Ascending aorta (tissue), 2 donors: ENCODE results near the gene SMTNL2. TPM values are rescaled to one million over a fixed set of nuclear protein-coding genes. Genes with fewer than 3 reads are reported as not detected.

Source experiments
- DNase-seq, 2 donors: peaks; one replicate each; pipeline ENCODE4 v3.0.0-alpha.2; 2019; ENCODE audit warnings: low spot score in 2 of 2
- H3K27ac ChIP-seq, 2 donors: fragments of 200-600 bp; sonication (generic); one replicate each; pipeline ENCODE4 v1.5.1; 2016 to 2017; ENCODE audit warnings: mild to moderate bottlenecking in 1 of 2
- H3K27me3 ChIP-seq: fragments of 200-600 bp; sonication (generic); one replicate; pipeline ENCODE4 v1.5.1; 2017
- H3K36me3 ChIP-seq, 2 donors: fragments of 200-600 bp; sonication (generic); one replicate each; pipeline ENCODE4 v1.5.1; 2016
- H3K4me1 ChIP-seq, 2 donors: fragments of 200-600 bp; sonication (generic); one replicate each; pipeline ENCODE4 v1.5.1; 2016 to 2017; ENCODE audit warnings: mild to moderate bottlenecking in 1 of 2
- H3K4me3 ChIP-seq, 2 donors: fragments of 200-600 bp; sonication (generic); one replicate each; pipeline ENCODE4 v1.5.1; 2016 to 2017; ENCODE audit warnings: mild to moderate bottlenecking in 1 of 2
- H3K9me3 ChIP-seq, 2 donors: fragments of 200-600 bp; sonication (generic); one replicate each; pipeline ENCODE4 v1.5.1; 2016
- CTCF ChIP-seq, 3 experiments: fragments of 200-600 bp in 2 of 3; fragments of 450-650 bp in 1 of 3; sonication (generic) in 2 of 3; IDR thresholded peaks; one replicate each; pipeline ENCODE4 v1.5.1; 2016 to 2019; ENCODE audit warnings: antibody characterized with exemption in 3 of 3, mild to moderate bottlenecking in 1 of 3, moderate library complexity in 1 of 3
- intact Hi-C: fragments of 100-400 bp; cut with DNase I; formaldehyde crosslinking; loops from one replicate; pipeline ENCODE4 v1.15.1; 2023
- total RNA-seq: library from RNA; depleted of rRNA; stranded (reverse); fragments of >200 nt; gene quantifications from one replicate; pipeline ENCODE4 v1.1.0, GENCODE V29; 2016

The SMTNL2 gene
- total RNA-seq, 1 donor from 2014 or later, result 15.6 TPM

GRCh38 chr17:4553669-4554068, 30.7 kb upstream of the SMTNL2 start:
- Histone ChIP-seq H3K27ac (no peak overlapping the region), H3K4me1 (peaks cover 8 to 12% of the 10 kb centered on the region in 2 donors), H3K9me3 (no peaks in the 10 kb centered on the region), H3K36me3 (peaks cover 38 to 52% of the 10 kb centered on the region in 2 donors), H3K4me3 (peak overlapping the region in 1 of 2 donors; percentile 86), H3K27me3 (no peaks in the 10 kb centered on the region)
- DNase-seq, result no peak
- TF ChIP-seq CTCF (IDR thresholded peaks at IDR 0.05), result no peak
- intact Hi-C loops, result loop anchor here (2.0 to 10.0 kb wide), 3 partner anchors 43 to 829 kb away; partner anchors contain the start of gene HASPIN

- intact Hi-C loops, result loop anchor here (2.0 to 10.0 kb wide), 3 partner anchors 44 to 830 kb away; partner anchors contain the start of gene HASPIN
- no peak for TF ChIP-seq CTCF (IDR thresholded peaks at IDR 0.05)
- no peaks in the 10 kb centered on the region for H3K27me3 ChIP-seq
- peak overlapping the region; percentile 71 to 86 for H3K4me3 ChIP-seq
- peaks cover 8 to 12% of the 10 kb centered on the region in 2 donors for H3K4me1 ChIP-seq
- H3K9me3 ChIP-seq, result no peaks in the 10 kb centered on the region
- DNase-seq, result no peak
- H3K36me3 ChIP-seq, result peaks cover 29 to 43% of the 10 kb centered on the region in 2 donors
- H3K27ac ChIP-seq, result peak overlapping the region; percentile 76 to 85
Observed at GRCh38 chr17:4554441-4554996, 29.8 kb upstream of the SMTNL2 start.

GRCh38 chr17:4554997-4555799, 29.1 kb upstream of the SMTNL2 start, which contains the start of gene MYBBP1A:
Gene MYBBP1A, minus strand, starts transcription at chr17:4555384. Its CDS starts 60 bp downstream, at chr17:4555324.
- intact Hi-C loops, result loop anchor here (2.0 to 10.0 kb wide), 3 partner anchors 44 to 830 kb away; partner anchors contain the start of gene HASPIN
- TF ChIP-seq CTCF (IDR thresholded peaks at IDR 0.05), result peak in 2 of 3 experiments; percentile 12 to 22
- H3K4me1 ChIP-seq, result peaks cover 8 to 12% of the 10 kb centered on the region in 2 donors
- H3K9me3 ChIP-seq, result no peaks in the 10 kb centered on the region
- H3K4me3 ChIP-seq, result peak within 1 kb of the TSS; percentile 71 to 86
- H3K27me3 ChIP-seq, result no peaks in the 10 kb centered on the region
- H3K27ac ChIP-seq, result peak within 1 kb of the TSS; percentile 76 to 85
- peak; percentile 82 to 98 for DNase-seq
- H3K36me3 ChIP-seq, result peaks cover 23 to 36% of the 10 kb centered on the region in 2 donors

GRCh38 chr17:4555873-4556759, 28.2 kb upstream of the SMTNL2 start:
- H3K9me3 ChIP-seq, result no peaks in the 10 kb centered on the region
- no peak for DNase-seq
- TF ChIP-seq CTCF (IDR thresholded peaks at IDR 0.05), result no peak
- peaks cover 8 to 12% of the 10 kb centered on the region in 2 donors for H3K4me1 ChIP-seq
- peaks cover 15 to 27% of the 10 kb centered on the region in 2 donors for H3K36me3 ChIP-seq
- intact Hi-C loops, result loop anchor here (2.0 to 10.0 kb wide), 3 partner anchors 45 to 831 kb away; partner anchors contain the start of gene HASPIN
- H3K4me3 ChIP-seq, result peak overlapping the region; percentile 71 to 86
- peak overlapping the region; percentile 76 to 85 for H3K27ac ChIP-seq
- no peaks in the 10 kb centered on the region for H3K27me3 ChIP-seq

GRCh38 chr17:4556996-4557395, 27.3 kb upstream of the SMTNL2 start:
- Histone ChIP-seq H3K4me1 (peaks cover 11 to 12% of the 10 kb centered on the region in 2 donors), H3K27me3 (no peaks in the 10 kb centered on the region), H3K36me3 (peaks cover 9 to 18% of the 10 kb centered on the region in 2 donors), H3K4me3 (no peak overlapping the region), H3K27ac (no peak overlapping the region), H3K9me3 (no peaks in the 10 kb centered on the region)
- intact Hi-C loops, result loop anchor here (10.0 kb wide), 2 partner anchors 352 to 832 kb away; partner anchors contain the start of gene HASPIN
- no peak for TF ChIP-seq CTCF (IDR thresholded peaks at IDR 0.05)
- no peak for DNase-seq
